Measurements from ENCODE around the gene GAS1. TPM values are rescaled to one million over a fixed set of nuclear protein-coding genes. Genes with fewer than 3 reads are reported as not detected.

Gene GAS1
- total RNA-seq, 1 experiment from 2014 or later, result 12.4 TPM

- no peaks in the 10 kb centered on the region for H3K9me3 ChIP-seq
- H3K27me3 ChIP-seq, result no peaks in the 10 kb centered on the region
- no peak overlapping the region for H3K4me3 ChIP-seq
- H3K36me3 ChIP-seq, result no peaks in the 10 kb centered on the region
- no peak for DNase-seq
These were observed 27.1 kb upstream of the GAS1 start for GRCh38 chr9:86974421-86974820.

- H3K9me3 ChIP-seq, result no peaks in the 10 kb centered on the region
- no peak for DNase-seq
- no peaks in the 10 kb centered on the region for H3K36me3 ChIP-seq
- H3K4me3 ChIP-seq, result no peak overlapping the region
- no peaks in the 10 kb centered on the region for H3K27me3 ChIP-seq
These were observed 24.4 kb upstream of the GAS1 start for GRCh38 chr9:86971742-86972141.

GRCh38 chr9:86968258-86968920, 21.1 kb upstream of the GAS1 start:
- DNase-seq, result peak; percentile 26
- H3K27me3 ChIP-seq, result no peaks in the 10 kb centered on the region; the same call in 1 of the 2 replicates
- H3K9me3 ChIP-seq, result no peaks in the 10 kb centered on the region
- no peaks in the 10 kb centered on the region for H3K36me3 ChIP-seq
- H3K4me3 ChIP-seq, result no peak overlapping the region

- DNase-seq, result no peak
These were observed 19.7 kb upstream of the GAS1 start for GRCh38 chr9:86966852-86967511.

GRCh38 chr9:86965636-86966395, 18.5 kb upstream of the GAS1 start:
- H3K27me3 ChIP-seq, result peaks cover 9% of the 10 kb centered on the region; the same call in 1 of the 2 replicates
- no peaks in the 10 kb centered on the region for H3K36me3 ChIP-seq
- H3K4me3 ChIP-seq, result no peak overlapping the region
- DNase-seq, result no peak
- H3K9me3 ChIP-seq, result no peaks in the 10 kb centered on the region

More at GRCh38 chr9:86966852-86967511, 19.7 kb upstream of the GAS1 start:
- H3K36me3 ChIP-seq, result no peaks in the 10 kb centered on the region
- no peaks in the 10 kb centered on the region for H3K9me3 ChIP-seq
- H3K27me3 ChIP-seq, result peaks cover 2% of the 10 kb centered on the region; the same call in 1 of the 2 replicates
- no peak overlapping the region for H3K4me3 ChIP-seq

GRCh38 chr9:86962692-86963091, 15.4 kb upstream of the GAS1 start:
- H3K36me3 ChIP-seq, result no peaks in the 10 kb centered on the region
- H3K9me3 ChIP-seq, result no peaks in the 10 kb centered on the region
- no peak for DNase-seq
- no peak overlapping the region for H3K4me3 ChIP-seq
- peaks cover 9% of the 10 kb centered on the region; the same call in 1 of the 2 replicates for H3K27me3 ChIP-seq

GRCh38 chr9:86960938-86961337, 13.6 kb upstream of the GAS1 start:
- no peaks in the 10 kb centered on the region for H3K9me3 ChIP-seq
- H3K36me3 ChIP-seq, result no peaks in the 10 kb centered on the region
- no peak overlapping the region for H3K4me3 ChIP-seq
- H3K27me3 ChIP-seq, result peaks cover 9% of the 10 kb centered on the region; the same call in 1 of the 2 replicates
- no peak for DNase-seq

GRCh38 chr9:86958203-86958602, 10.9 kb upstream of the GAS1 start:
- no peaks in the 10 kb centered on the region for H3K9me3 ChIP-seq
- 0 out of 2 replicates have a peak, but pooled peaks cover 9% of the 10 kb centered on the region for H3K27me3 ChIP-seq
- no peaks in the 10 kb centered on the region for H3K36me3 ChIP-seq
- no peak overlapping the region for H3K4me3 ChIP-seq
- no peak for DNase-seq

- Histone ChIP-seq H3K36me3 (no peaks in the 10 kb centered on the region), H3K9me3 (no peaks in the 10 kb centered on the region), H3K27me3 (no peaks in the 10 kb centered on the region), H3K4me3 (no peak overlapping the region)
- no peak for DNase-seq
These were observed 8.3 kb upstream of the GAS1 start for GRCh38 chr9:86955561-86955960.

- Histone ChIP-seq H3K4me3 (no peak overlapping the region), H3K27me3 (no peaks in the 10 kb centered on the region)
These were observed 7.7 kb upstream of the GAS1 start for GRCh38 chr9:86955042-86955441.

GRCh38 chr9:86953181-86953580, 5.9 kb upstream of the GAS1 start:
- DNase-seq, result no peak
- no peaks in the 10 kb centered on the region for H3K36me3 ChIP-seq
- H3K9me3 ChIP-seq, result no peaks in the 10 kb centered on the region
- no peaks in the 10 kb centered on the region for H3K27me3 ChIP-seq
- H3K4me3 ChIP-seq, result no peak overlapping the region

More at GRCh38 chr9:86955042-86955441, 7.7 kb upstream of the GAS1 start:
- Histone ChIP-seq H3K9me3 (no peaks in the 10 kb centered on the region), H3K36me3 (no peaks in the 10 kb centered on the region)
- DNase-seq, result no peak

- peak overlapping the region; percentile 81 for H3K4me3 ChIP-seq
- no peaks in the 10 kb centered on the region for H3K9me3 ChIP-seq
- no peaks in the 10 kb centered on the region for H3K27me3 ChIP-seq
- peak; percentile 74 for DNase-seq
- H3K36me3 ChIP-seq, result no peaks in the 10 kb centered on the region
These were observed 996 bp upstream of the GAS1 start for GRCh38 chr9:86948074-86948929.

GRCh38 chr9:86946201-86947145, 833 bp downstream of the GAS1 start:
- H3K9me3 ChIP-seq, result no peaks in the 10 kb centered on the region
- H3K36me3 ChIP-seq, result no peaks in the 10 kb centered on the region
- no peaks in the 10 kb centered on the region for H3K27me3 ChIP-seq
- DNase-seq, result peak; percentile 82
- peak overlapping the region; percentile 81 for H3K4me3 ChIP-seq

- DNase-seq, result peak; percentile 56
These were observed 1.5 kb downstream of the GAS1 start for GRCh38 chr9:86945728-86946200.

More at GRCh38 chr9:86945728-86946200, 1.5 kb downstream of the GAS1 start:
- no peaks in the 10 kb centered on the region for H3K27me3 ChIP-seq
- no peaks in the 10 kb centered on the region for H3K36me3 ChIP-seq
- no peaks in the 10 kb centered on the region for H3K9me3 ChIP-seq
- peak overlapping the region; percentile 81 for H3K4me3 ChIP-seq

Measured in MG63 (cell line).